Esophagus squamous epithelium (tissue), 5 donors: ENCODE results near the gene HOPX. TPM values are rescaled to one million over a fixed set of nuclear protein-coding genes. Genes with fewer than 3 reads are reported as not detected.

ENCODE experiments used
- DNase-seq: peaks from one replicate; lab custom pipeline; 2025; lab: John Stamatoyannopoulos, UW
- H3K27ac ChIP-seq, 4 donors: fragments of 200-600 bp; sonication (generic); one replicate each; pipeline ENCODE4 v1.5.1; 2016 to 2019; ENCODE audit warnings: mild to moderate bottlenecking in 1 of 4
- H3K27me3 ChIP-seq, 4 donors: fragments of 200-600 bp; sonication (generic); 1 replicate in 3 of 4; 2 replicates in 1 of 4; pipeline versions ENCODE4 v1.5.1 to v1.6.0; 2017 to 2021; ENCODE audit warnings: antibody characterized with exemption in 1 of 4
- H3K36me3 ChIP-seq, 3 donors: fragments of 200-600 bp; sonication (generic); one replicate each; pipeline ENCODE4 v1.5.1; 2016 to 2019
- H3K4me1 ChIP-seq, 3 donors: fragments of 200-600 bp; sonication (generic); one replicate each; pipeline ENCODE4 v1.5.1; 2017 to 2019
- H3K4me3 ChIP-seq, 4 donors: fragments of 200-600 bp; sonication (generic); 1 replicate in 3 of 4; 2 replicates in 1 of 4; pipeline ENCODE4 v1.5.1; 2016 to 2019; ENCODE audit warnings: mild to moderate bottlenecking in 2 of 4, moderate library complexity in 1 of 4
- H3K9me3 ChIP-seq, 3 donors: fragments of 200-600 bp; sonication (generic); one replicate each; pipeline ENCODE4 v1.5.1; 2016 to 2019
- POLR2A ChIP-seq, 4 donors: fragments of 450-650 bp; IDR thresholded peaks; one replicate each; pipeline ENCODE4 v1.6.1; 2017; ENCODE audit warnings: antibody characterized with exemption in 4 of 4, mild to moderate bottlenecking in 4 of 4, moderate library complexity in 3 of 4
- WGBS, 2 donors: methylation state at CpG; one replicate each; pipeline ENCODE4 v1.1.5; 2018; 5-methylcytosine and 5-hydroxymethylcytosine counted together
- intact Hi-C: fragments of 100-400 bp; cut with DNase I; formaldehyde crosslinking; loops from one replicate; pipeline ENCODE4 v1.15.0; 2022
- total RNA-seq, 4 donors: library from RNA; depleted of rRNA; stranded (reverse); fragments of >200 nt; gene quantifications; one replicate each; pipeline ENCODE4 v1.1.0, GENCODE V29; 2016
- TF ChIP-seq, protein P1 (sequence below), 6 experiments: fragments of 450-650 bp in 4 of 6; fragments of 200-600 bp in 2 of 6; sonication (generic) in 2 of 6; IDR thresholded peaks; one replicate each; pipeline ENCODE4 v1.5.1; 2016 to 2019; ENCODE audit warnings: antibody characterized with exemption in 6 of 6, mild to moderate bottlenecking in 4 of 6, moderate library complexity in 4 of 6
- donor health status: DM: yes; HTN: yes; CAD: no.

HOPX gene
- total RNA-seq, 4 donors from 2014 or later: 319 to 373 (median 338) TPM

DNA sequence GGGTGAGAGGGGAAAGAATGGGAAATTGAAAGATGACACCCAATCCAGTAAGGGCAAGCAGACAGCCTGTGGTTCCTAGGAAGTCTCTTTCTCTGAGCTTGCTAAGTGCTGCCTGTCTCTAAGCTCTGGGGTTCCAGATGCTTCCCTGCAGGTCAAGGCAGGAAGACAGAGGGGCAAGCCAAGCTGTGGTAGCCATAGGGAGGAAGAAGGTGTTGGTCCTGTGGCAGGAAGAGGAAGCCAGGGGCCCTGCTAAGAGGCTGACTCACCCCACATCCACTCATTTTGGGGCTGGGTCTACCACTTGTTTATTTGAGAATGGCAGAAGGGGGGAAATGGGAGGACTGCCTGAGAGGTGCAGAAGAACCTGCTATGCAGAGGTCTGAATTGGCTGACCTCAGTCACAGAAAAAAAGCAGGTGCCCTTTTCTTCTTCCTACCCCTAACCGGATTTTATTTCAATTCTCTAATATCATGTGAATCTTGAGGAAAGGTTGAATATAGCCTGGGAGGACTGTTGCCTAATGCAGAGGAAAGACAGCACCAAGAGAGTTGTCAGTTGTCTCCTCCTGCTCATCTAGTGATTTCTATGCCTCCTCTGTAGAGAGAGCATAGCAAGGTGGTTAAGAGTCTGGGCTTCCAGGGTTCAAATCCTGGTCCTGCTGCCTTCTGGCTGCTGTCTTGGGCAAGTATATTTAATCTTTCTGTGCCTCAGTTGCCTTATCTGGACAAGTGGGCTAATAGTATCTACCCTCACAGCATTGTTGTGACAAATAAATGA lies 27.4 kb downstream of the HOPX start:
- 24 to 30% methylated on average over 1 of the region's 1 CpG for WGBS, 2 donors
- Histone ChIP-seq H3K4me1 (peaks cover 14 to 57% (median 32%) of the 10 kb centered on the region in 3 donors), H3K27me3 (peaks cover 0 to 30% (median 0%) of the 10 kb centered on the region in 4 donors), H3K36me3 (peaks cover 0 to 17% (median 0%) of the 10 kb centered on the region in 3 donors), H3K27ac (peak overlapping the region in 3 of 4 donors; percentile 6 to 80 (median 45)), H3K9me3 (no peaks in the 10 kb centered on the region), H3K4me3 (no peak overlapping the region)
- intact Hi-C loops: no loop called here
- no peak for DNase-seq
- TF ChIP-seq POLR2A (IDR thresholded peaks at IDR 0.05): no peak
- TF ChIP-seq, protein P1, sequence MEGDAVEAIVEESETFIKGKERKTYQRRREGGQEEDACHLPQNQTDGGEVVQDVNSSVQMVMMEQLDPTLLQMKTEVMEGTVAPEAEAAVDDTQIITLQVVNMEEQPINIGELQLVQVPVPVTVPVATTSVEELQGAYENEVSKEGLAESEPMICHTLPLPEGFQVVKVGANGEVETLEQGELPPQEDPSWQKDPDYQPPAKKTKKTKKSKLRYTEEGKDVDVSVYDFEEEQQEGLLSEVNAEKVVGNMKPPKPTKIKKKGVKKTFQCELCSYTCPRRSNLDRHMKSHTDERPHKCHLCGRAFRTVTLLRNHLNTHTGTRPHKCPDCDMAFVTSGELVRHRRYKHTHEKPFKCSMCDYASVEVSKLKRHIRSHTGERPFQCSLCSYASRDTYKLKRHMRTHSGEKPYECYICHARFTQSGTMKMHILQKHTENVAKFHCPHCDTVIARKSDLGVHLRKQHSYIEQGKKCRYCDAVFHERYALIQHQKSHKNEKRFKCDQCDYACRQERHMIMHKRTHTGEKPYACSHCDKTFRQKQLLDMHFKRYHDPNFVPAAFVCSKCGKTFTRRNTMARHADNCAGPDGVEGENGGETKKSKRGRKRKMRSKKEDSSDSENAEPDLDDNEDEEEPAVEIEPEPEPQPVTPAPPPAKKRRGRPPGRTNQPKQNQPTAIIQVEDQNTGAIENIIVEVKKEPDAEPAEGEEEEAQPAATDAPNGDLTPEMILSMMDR (IDR thresholded peaks at IDR 0.05): no peak

DNA sequence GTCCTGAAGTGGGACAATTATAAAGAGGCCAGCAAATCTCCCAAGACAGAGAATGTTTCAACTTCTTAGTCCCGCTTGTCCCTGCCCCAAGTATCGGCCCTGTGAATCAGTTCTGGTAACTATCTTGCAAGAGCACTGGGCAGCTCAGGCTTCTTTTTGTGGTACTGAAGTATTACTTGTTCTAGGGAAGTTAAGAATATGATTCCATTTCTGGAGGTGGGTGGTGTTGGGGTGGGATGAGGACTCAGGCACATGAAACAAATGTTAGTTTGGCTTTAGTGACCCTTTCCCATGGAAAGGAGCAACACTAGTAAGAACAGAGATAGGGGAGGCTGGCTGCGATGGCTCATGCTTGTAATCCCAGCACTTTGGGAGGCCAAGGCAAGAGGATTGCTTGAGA lies 28.9 kb downstream of the HOPX start:
- 89 to 93% methylated on average over 3 of the region's 3 CpGs for WGBS, 2 donors
- Histone ChIP-seq H3K27ac (no peak overlapping the region), H3K27me3 (peaks cover 0 to 22% (median 0%) of the 10 kb centered on the region in 4 donors), H3K4me3 (no peak overlapping the region), H3K36me3 (peaks cover 0 to 29% (median 0%) of the 10 kb centered on the region in 3 donors), H3K9me3 (no peaks in the 10 kb centered on the region), H3K4me1 (peaks cover 9 to 43% (median 25%) of the 10 kb centered on the region in 3 donors)
- intact Hi-C loops: no loop called here
- TF ChIP-seq POLR2A (IDR thresholded peaks at IDR 0.05): no peak
- DNase-seq: no peak

DNA sequence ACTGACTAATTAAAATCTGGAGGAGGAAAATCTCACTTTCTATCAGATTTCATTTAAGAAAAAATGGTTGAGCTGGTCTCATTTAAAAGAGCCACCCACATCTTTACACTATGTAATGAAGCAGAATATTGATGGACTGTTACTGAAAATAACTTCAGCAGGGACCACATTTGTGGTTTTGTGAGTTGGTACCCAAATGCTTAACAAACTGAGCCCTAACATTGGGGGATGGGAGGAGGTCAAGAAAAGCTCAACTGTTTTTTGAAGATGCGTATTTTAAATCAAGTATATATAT lies 30.1 kb downstream of the HOPX start:
- Histone ChIP-seq H3K27ac (no peak overlapping the region), H3K36me3 (peaks cover 0 to 34% (median 0%) of the 10 kb centered on the region in 3 donors), H3K4me1 (peaks cover 0 to 32% (median 19%) of the 10 kb centered on the region in 3 donors), H3K4me3 (no peak overlapping the region), H3K9me3 (peaks cover 0 to 7% (median 3%) of the 10 kb centered on the region in 3 donors), H3K27me3 (peaks cover 0 to 10% (median 0%) of the 10 kb centered on the region in 4 donors)
- DNase-seq: no peak
- 85 to 95% methylated on average over 1 of the region's 1 CpG for WGBS, 2 donors
- no peak for TF ChIP-seq POLR2A (IDR thresholded peaks at IDR 0.05)
- TF ChIP-seq, protein P1 (IDR thresholded peaks at IDR 0.05): no peak
- intact Hi-C loops: no loop called here

DNA sequence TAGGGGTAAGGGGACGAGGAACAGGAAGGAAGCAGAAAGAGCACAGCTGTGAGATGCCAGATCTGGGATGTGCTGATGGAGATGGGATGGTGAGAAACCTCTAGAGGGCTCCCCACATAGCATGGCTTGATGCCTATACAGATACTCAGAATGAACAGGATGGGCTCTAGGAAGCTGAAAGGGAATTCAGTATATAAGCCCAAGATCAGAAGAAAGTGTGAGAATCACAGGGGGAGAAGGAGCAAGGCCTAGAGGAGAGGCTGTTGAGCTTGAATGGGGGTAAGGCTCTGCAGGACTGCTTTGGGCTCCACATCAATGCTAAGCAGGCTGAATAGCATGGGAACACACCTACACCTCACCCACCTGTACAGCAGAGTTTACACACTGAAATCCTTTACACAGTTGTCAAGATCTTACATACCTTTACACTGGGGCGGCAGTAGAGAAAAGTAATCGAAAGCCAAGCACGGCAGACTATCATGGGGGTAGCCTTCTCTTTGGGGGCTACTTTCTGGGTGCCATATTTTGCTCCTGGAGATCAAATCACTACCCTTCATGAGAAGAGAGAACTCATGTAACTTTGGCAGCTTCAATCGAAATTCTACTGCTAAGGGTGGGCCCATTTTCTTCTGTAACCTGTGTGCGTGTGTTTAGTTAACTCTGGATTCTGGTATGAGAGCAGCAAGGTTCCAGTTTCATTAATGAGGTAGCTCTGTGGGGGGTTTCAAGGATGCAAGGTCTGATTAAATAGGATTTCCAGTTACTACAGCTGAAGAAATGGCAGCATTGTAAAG lies 30.6 kb downstream of the HOPX start:
- Histone ChIP-seq H3K4me1 (peaks cover 0 to 26% (median 19%) of the 10 kb centered on the region in 3 donors), H3K27me3 (peaks cover 0 to 5% (median 0%) of the 10 kb centered on the region in 4 donors), H3K27ac (no peak overlapping the region), H3K9me3 (peaks cover 0 to 7% (median 3%) of the 10 kb centered on the region in 3 donors), H3K36me3 (peaks cover 0 to 34% (median 0%) of the 10 kb centered on the region in 3 donors), H3K4me3 (no peak overlapping the region)
- WGBS, 2 donors: 67 to 81% methylated on average over 5 to 6 of the region's 6 CpGs
- no peak for DNase-seq
- intact Hi-C loops: no loop called here
- TF ChIP-seq POLR2A (IDR thresholded peaks at IDR 0.05): no peak
- TF ChIP-seq, protein P1 (IDR thresholded peaks at IDR 0.05): no peak

DNA sequence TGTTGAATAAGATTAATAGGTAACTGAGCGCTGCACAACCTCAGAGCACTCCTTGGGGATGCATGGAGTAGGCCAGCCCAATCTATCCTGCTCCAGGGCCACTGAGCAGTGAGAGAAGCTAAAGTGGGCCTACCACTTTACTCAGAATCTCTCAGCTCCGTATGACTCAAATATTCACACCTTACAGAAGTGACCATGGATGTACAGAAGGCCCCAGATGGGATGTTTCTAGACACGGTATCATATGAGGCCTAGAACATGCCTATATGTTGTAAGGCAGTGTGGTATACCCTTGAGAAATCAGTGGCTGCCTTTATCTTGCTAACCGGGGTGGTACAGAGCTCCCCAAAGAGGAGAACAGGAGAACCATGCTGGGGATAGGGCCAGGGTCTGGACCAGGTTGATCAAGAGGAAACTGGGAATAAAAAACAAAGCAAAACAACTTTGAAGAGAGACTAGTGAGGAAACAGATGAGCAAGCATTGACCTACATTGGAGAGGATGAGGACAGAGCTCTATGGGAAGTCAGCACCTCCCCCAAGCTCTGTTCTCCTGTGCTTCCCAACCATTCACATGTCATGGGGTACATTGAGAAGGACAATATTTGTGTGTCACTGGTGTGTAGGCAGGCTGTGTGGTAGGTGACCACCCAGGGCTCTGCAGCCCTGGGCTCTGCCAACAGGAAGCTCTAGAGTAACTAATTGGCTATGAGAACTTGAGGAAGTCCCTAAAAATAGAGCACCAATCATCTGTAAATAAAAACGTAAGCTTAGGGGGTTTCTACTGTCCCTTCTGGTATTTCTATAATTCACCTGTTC lies 31.4 kb downstream of the HOPX start:
- WGBS, 2 donors: 77 to 85% methylated on average over 5 of the region's 5 CpGs
- Histone ChIP-seq H3K27ac (no peak overlapping the region), H3K9me3 (peaks cover 0 to 7% (median 3%) of the 10 kb centered on the region in 3 donors), H3K4me3 (no peak overlapping the region), H3K4me1 (peaks cover 0 to 18% (median 15%) of the 10 kb centered on the region in 3 donors), H3K27me3 (peaks cover 0 to 4% (median 0%) of the 10 kb centered on the region in 4 donors), H3K36me3 (peaks cover 0 to 34% (median 0%) of the 10 kb centered on the region in 3 donors)
- TF ChIP-seq, protein P1 (IDR thresholded peaks at IDR 0.05): no peak
- TF ChIP-seq POLR2A (IDR thresholded peaks at IDR 0.05): no peak
- intact Hi-C loops: no loop called here
- no peak for DNase-seq
